GM19372 (cell line): ENCODE measurements around the gene GLRX.
A peak's percentile ranks its signal among the peaks of the same experiment; 100 is the strongest.

Experiments used
- ATAC-seq: cut with Tn5 transposase; IDR thresholded peaks from one replicate; pipeline ENCODE4 v1.9.1; 2021; ENCODE audit warnings: mild to moderate bottlenecking, low read depth, moderate library complexity; ENCODE audit not compliant: unreplicated experiment

Gene GLRX

GRCh38 chr5:95822542-95823181 is at the start of gene GLRX:
TSS of gene GLRX (minus strand) at chr5:95822726. CDS start at chr5:95822662, 64 bp downstream.
- peak; percentile 50 for ATAC-seq

GRCh38 chr5:95871146-95871806 is 48.8 kb upstream of the GLRX start:
- no peak for ATAC-seq

GRCh38 chr5:95870105-95870672 is 47.7 kb upstream of the GLRX start:
- peak; percentile 52 for ATAC-seq

- ATAC-seq, result peak; percentile 51
Observed at GRCh38 chr5:95869173-95869855, 46.8 kb upstream of the GLRX start.

GRCh38 chr5:95868136-95868535 is 45.6 kb upstream of the GLRX start:
- ATAC-seq, result no peak

GRCh38 chr5:95866435-95867040 is 44.0 kb upstream of the GLRX start:
- no peak for ATAC-seq

- ATAC-seq, result no peak
Observed at GRCh38 chr5:95864944-95865504, 42.5 kb upstream of the GLRX start.

GRCh38 chr5:95864456-95864855 is 41.9 kb upstream of the GLRX start:
- no peak for ATAC-seq

GRCh38 chr5:95863383-95863757 is 40.8 kb upstream of the GLRX start:
- ATAC-seq, result no peak

- ATAC-seq, result no peak
Observed at GRCh38 chr5:95862671-95863382, 40.3 kb upstream of the GLRX start.

GRCh38 chr5:95861864-95862561 is 39.5 kb upstream of the GLRX start:
- no peak for ATAC-seq

GRCh38 chr5:95861221-95861863 is 38.8 kb upstream of the GLRX start:
- ATAC-seq, result no peak

GRCh38 chr5:95859661-95860060 is 37.1 kb upstream of the GLRX start:
- ATAC-seq, result no peak

- ATAC-seq, result peak; percentile 96
Observed at GRCh38 chr5:95858661-95859595, 36.4 kb upstream of the GLRX start.

- no peak for ATAC-seq
Observed at GRCh38 chr5:95858023-95858461, 35.5 kb upstream of the GLRX start.

- ATAC-seq, result no peak
Observed at GRCh38 chr5:95857185-95857945, 34.8 kb upstream of the GLRX start.

GRCh38 chr5:95856501-95856981 is 34.0 kb upstream of the GLRX start:
- ATAC-seq, result no peak
